K562 (cell line): ENCODE measurements around the gene MAP4K5. TPM values are rescaled to one million over a fixed set of nuclear protein-coding genes. Genes with fewer than 3 reads are reported as not detected.

Experiments
- ATAC-seq: fragments of 200-7000 bp; cut with Tn5 transposase; 3 replicates; pipeline ENCODE4 v1.9.1; 2020; ENCODE audit warnings: moderate library complexity
- BruUV-seq: library from RNA; stranded (reverse); fragments of 400-500 nt; replicated peaks from 2 replicates; lab custom pipeline; 2021; lab: Mats Ljungman, UMichigan
- CTCF ChIA-PET: fragments of 300-600 bp; formaldehyde crosslinking; extraction: SDS; loops from one replicate; lab custom pipeline; 2021; ENCODE audit warnings: low intra/inter-chr PET ratio; lab: Yijun Ruan, JAX
- POLR2A ChIA-PET: fragments of 300-600, 350-650 bp; sonication (Branson Sonifier 250); formaldehyde crosslinking; extraction: SDS; loops from one replicate; lab custom pipeline; 2021; ENCODE audit warnings: antibody characterized with exemption, inconsistent platforms; lab: Yijun Ruan, JAX
- DNase-seq, 4 experiments: peaks; one replicate each; pipeline versions ENCODE4 v3.0.0 to v3.0.0-alpha.2; 2011 to 2018; ENCODE audit warnings: low spot score in 3 of 4, mixed read lengths in 3 of 4; ENCODE audit errors: extremely low read depth in 1 of 4
- FAIRE-seq: peaks from 2 replicates; lab custom pipeline; 2011; peaks lifted over from hg19 to GRCh38; lab: Jason Lieb, UNC
- H2AFZ ChIP-seq: 2 replicates; pipeline ENCODE4 v1.6.0; 2011; ENCODE audit warnings: low read depth, low read length, control low read depth, inconsistent platforms
- H3K27ac ChIP-seq: fragments of 200-600 bp; 3 replicates; pipeline ENCODE4 v1.8.0; 2011; ENCODE audit warnings: low read depth, mild to moderate bottlenecking, control low read depth, inconsistent platforms, low read length, moderate library complexity, mixed read lengths; ENCODE audit errors: extremely low read depth
- H3K27me3 ChIP-seq, 2 experiments: fragments of 300-600 bp in 1 of 2; 2 replicates in 1 of 2; 3 replicates in 1 of 2; pipeline versions ENCODE4 v1.6.0 to v1.8.0; 2011; ENCODE audit warnings: inconsistent platforms in 2 of 2, low read length in 2 of 2, mild to moderate bottlenecking in 1 of 2, mixed read lengths in 1 of 2, moderate library complexity in 1 of 2; ENCODE audit not compliant: control insufficient read depth in 2 of 2, insufficient read depth in 2 of 2
- H3K36me3 ChIP-seq: fragments of 300-600 bp; 3 replicates; pipeline ENCODE4 v1.8.0; 2011; ENCODE audit warnings: mild to moderate bottlenecking, low read length, inconsistent platforms; ENCODE audit not compliant: control insufficient read depth, insufficient read depth
- H3K4me1 ChIP-seq, 2 experiments: fragments of 200-600 bp in 1 of 2; replicated peaks in 1 of 2; 2 replicates in 1 of 2; 3 replicates in 1 of 2; pipeline versions ENCODE4 v1.5.1 to v1.8.0; 2011; ENCODE audit warnings: inconsistent platforms in 2 of 2, low read length in 2 of 2, mild to moderate bottlenecking in 1 of 2, mixed read lengths in 1 of 2, moderate library complexity in 1 of 2; ENCODE audit not compliant: control insufficient read depth in 2 of 2, insufficient read depth in 2 of 2
- H3K4me2 ChIP-seq: 2 replicates; pipeline ENCODE4 v1.6.1; 2011; ENCODE audit warnings: low read length, control low read depth, inconsistent platforms, mixed read lengths; ENCODE audit not compliant: insufficient read depth
- H3K4me3 ChIP-seq: fragments of 200-600 bp; sonication (generic), shearing (Covaris generic); 2 replicates; pipeline ENCODE4 v1.5.1; 2016; ENCODE audit warnings: control low read depth, inconsistent platforms
- H3K79me2 ChIP-seq: fragments of 200-600 bp; 3 replicates; pipeline ENCODE4 v1.8.0; 2011; ENCODE audit warnings: low read length, inconsistent platforms; ENCODE audit not compliant: control insufficient read depth, insufficient read depth
- H3K9ac ChIP-seq, 2 experiments: 2 replicates each; pipeline versions ENCODE4 v1.6.0 to v1.6.1; 2011; ENCODE audit warnings: low read depth in 2 of 2, low read length in 2 of 2, control low read depth in 1 of 2, inconsistent platforms in 1 of 2, mild to moderate bottlenecking in 1 of 2, mixed read lengths in 1 of 2; ENCODE audit not compliant: insufficient read depth in 1 of 2
- H3K9me1 ChIP-seq: one replicate; pipeline ENCODE4 v1.6.0; 2011; ENCODE audit warnings: inconsistent platforms, mild to moderate bottlenecking, low read length, moderate library complexity; ENCODE audit not compliant: control insufficient read depth, insufficient read depth
- H3K9me3 ChIP-seq: replicated peaks from 2 replicates; pipeline ENCODE4 v1.5.1; 2011; ENCODE audit warnings: low read depth, low read length, inconsistent platforms; ENCODE audit not compliant: control insufficient read depth, insufficient read depth
- H4K20me1 ChIP-seq: replicated peaks from 2 replicates; pipeline ENCODE4 v1.6.1; 2011; ENCODE audit warnings: low read length, inconsistent platforms, mixed read lengths; ENCODE audit not compliant: control insufficient read depth, insufficient read depth
- NR0B1 ChIP-seq: fragments of 450-650 bp; IDR thresholded peaks from one replicate; pipeline ENCODE4 v1.6.1; 2018; ENCODE audit warnings: mild to moderate bottlenecking, moderate library complexity; ENCODE audit not compliant: partially characterized antibody
- PCBP1 ChIP-seq: fragments of 200-400 bp; formaldehyde crosslinking; IDR thresholded peaks from 2 replicates; pipeline ENCODE4 v1.6.1; 2018; ENCODE audit warnings: mild to moderate bottlenecking, low read depth, low read length; ENCODE audit not compliant: poor library complexity, severe bottlenecking
- PHF21A ChIP-seq: fragments of 450-650 bp; IDR thresholded peaks from 2 replicates; pipeline ENCODE4 v1.6.1; 2017; ENCODE audit warnings: low read depth, borderline replicate concordance
- PML ChIP-seq: IDR thresholded peaks from 2 replicates; pipeline ENCODE4 v1.6.1; 2012; ENCODE audit warnings: low read length, inconsistent platforms
- RAD51 ChIP-seq: fragments of 450-650 bp; IDR thresholded peaks from 2 replicates; pipeline ENCODE4 v1.7.1; 2016; ENCODE audit warnings: low read depth, mild to moderate bottlenecking, borderline replicate concordance
- SAP30 ChIP-seq: fragments of 200-600 bp; sonication (generic); IDR thresholded peaks from 2 replicates; pipeline ENCODE4 v1.6.1; 2012; ENCODE audit warnings: borderline replicate concordance, low read depth, mild to moderate bottlenecking, moderate library complexity, low read length, control low read depth, inconsistent platforms; ENCODE audit not compliant: insufficient read depth, poor library complexity, severe bottlenecking
- whole genome bisulfite sequencing: fragments of 100-300 bp; shearing (Covaris generic); methylation state at CpG from one replicate; pipeline ENCODE4 v1.1.6; 2016; ENCODE audit warnings: low coverage, mixed read lengths; ENCODE audit not compliant: insufficient coverage; ENCODE audit errors: missing lambda C conversion rate; 5-methylcytosine and 5-hydroxymethylcytosine counted together
- in situ Hi-C: fragments of 300-500 bp; cut with MboI; formaldehyde crosslinking; loops from 4 replicates; pipeline ENCODE4 v1.15.0; 2018; ENCODE audit warnings: inconsistent platforms, mixed read lengths
- intact Hi-C: fragments of 100-400 bp; cut with micrococcal nuclease; formaldehyde crosslinking; loops from 2 replicates; pipeline ENCODE4 v1.14.2; 2022
- polyA plus RNA-seq, 8 experiments: library from polyadenylated mRNA; depleted of rRNA in 4 of 8; stranded (reverse) in 5 of 8; unstranded in 3 of 8; fragments of >200 nt; fragmentation: Nextera tagmentation in 2 of 8; fragmentation: Illumina TruSeq in 1 of 8; extraction: Ambion mirVana in 2 of 8; extraction: Trizol in 1 of 8; gene quantifications; 2 replicates each; pipeline versions ENCODE4 v1.2.1 to v1.2.3, GENCODE V29; 2011 to 2014; ENCODE audit warnings: inconsistent platforms in 1 of 8, missing spikeins in 1 of 8
- total RNA-seq, 7 experiments: library from RNA; depleted of rRNA in 6 of 7; stranded (reverse); fragments of >200 nt in 6 of 7; fragmentation: Illumina TruSeq in 2 of 7; extraction: Trizol in 2 of 7; gene quantifications; 2 replicates each; pipeline versions ENCODE4 v1.2.1 to v1.2.3, GENCODE V29; 2011 to 2021; ENCODE audit warnings: low replicate concordance in 1 of 7

Gene MAP4K5
- total and polyA plus RNA-seq, 9 of the 15 experiments (the other 6 are each of a cell fraction or from before 2014, with no cell fraction given): 5.9 to 29.4 (median 18.0) TPM

GRCh38 chr14:50451854-50452253 lies 80.5 kb downstream of the MAP4K5 start:
- Histone ChIP-seq H3K9ac (no peak overlapping the region), H3K9me1 (no peaks in the 10 kb centered on the region), H3K4me1 (no peaks in the 10 kb centered on the region), H2AFZ (no peak overlapping the region), H3K27me3 (no peaks in the 10 kb centered on the region), H3K27ac (no peak overlapping the region), H3K9me3 (no peaks in the 10 kb centered on the region), H3K36me3 (peaks cover 61% of the 10 kb centered on the region; the same call in 2 of the 3 replicates), H3K4me2 (no peak overlapping the region), H4K20me1 (no peaks in the 10 kb centered on the region), H3K4me3 (no peak overlapping the region), H3K79me2 (no peaks in the 10 kb centered on the region)
- in situ Hi-C loops (no loop called here), intact Hi-C loops (no loop called here)
- 92% methylated on average over 6 of the region's 6 CpGs for WGBS
- ChIA-PET CTCF (no interaction called here), POLR2A (no interaction called here)
- FAIRE-seq (no peak), ATAC-seq (no peak), DNase-seq (no peak)
- no TSS peak for BruUV-seq
- TF ChIP-seq PHF21A (no peak), RAD51 (no peak), NR0B1 (no peak), PML (no peak), PCBP1 (no peak), SAP30 (no peak)
